Rectal smooth muscle tissue (tissue), 1 donor: Measurements from ENCODE around the gene ALDH3B1.

Source experiments
- H3K27ac ChIP-seq: one replicate; pipeline ENCODE4 v1.7.0; 2013; ENCODE audit warnings: low read depth, low read length, inconsistent platforms
- H3K27me3 ChIP-seq: one replicate; pipeline ENCODE4 v1.7.0; 2013; ENCODE audit warnings: low read length; ENCODE audit not compliant: control insufficient read depth, insufficient read depth
- H3K36me3 ChIP-seq: one replicate; pipeline ENCODE4 v1.7.0; 2013; ENCODE audit warnings: low read length; ENCODE audit not compliant: control insufficient read depth, insufficient read depth
- H3K4me1 ChIP-seq: one replicate; pipeline ENCODE4 v1.7.0; 2013; ENCODE audit warnings: low read length; ENCODE audit not compliant: control insufficient read depth, insufficient read depth
- H3K4me3 ChIP-seq: one replicate; pipeline ENCODE4 v1.7.0; 2013; ENCODE audit warnings: low read length
- H3K9ac ChIP-seq: one replicate; pipeline ENCODE4 v1.7.0; 2013; ENCODE audit warnings: low read length

ALDH3B1 gene

GRCh38 chr11:68012843-68013610 lies 2.9 kb downstream of the ALDH3B1 start:
- no peaks in the 10 kb centered on the region for H3K27me3 ChIP-seq
- H3K4me1 ChIP-seq: peaks cover 12% of the 10 kb centered on the region
- no peak overlapping the region for H3K4me3 ChIP-seq
- H3K9ac ChIP-seq: no peak overlapping the region
- no peaks in the 10 kb centered on the region for H3K36me3 ChIP-seq
- H3K27ac ChIP-seq: peak overlapping the region; percentile 51

- H3K36me3 ChIP-seq: no peaks in the 10 kb centered on the region
- H3K9ac ChIP-seq: no peak overlapping the region
- peak overlapping the region; percentile 51 for H3K27ac ChIP-seq
- H3K4me3 ChIP-seq: no peak overlapping the region
- peaks cover 12% of the 10 kb centered on the region for H3K4me1 ChIP-seq
- no peaks in the 10 kb centered on the region for H3K27me3 ChIP-seq
Measured at GRCh38 chr11:68013611-68014156, 3.6 kb downstream of the ALDH3B1 start.

GRCh38 chr11:68014157-68014946 lies 4.2 kb downstream of the ALDH3B1 start:
- Histone ChIP-seq H3K9ac (no peak overlapping the region), H3K27me3 (no peaks in the 10 kb centered on the region), H3K4me3 (no peak overlapping the region), H3K27ac (peak overlapping the region; percentile 51), H3K36me3 (no peaks in the 10 kb centered on the region), H3K4me1 (peaks cover 12% of the 10 kb centered on the region)

GRCh38 chr11:68014947-68015447 lies 4.9 kb downstream of the ALDH3B1 start:
- no peak overlapping the region for H3K9ac ChIP-seq
- H3K27me3 ChIP-seq: no peaks in the 10 kb centered on the region
- H3K36me3 ChIP-seq: no peaks in the 10 kb centered on the region
- H3K4me3 ChIP-seq: no peak overlapping the region
- peaks cover 8% of the 10 kb centered on the region for H3K4me1 ChIP-seq
- H3K27ac ChIP-seq: no peak overlapping the region

GRCh38 chr11:68015467-68015866 lies 5.3 kb downstream of the ALDH3B1 start:
- Histone ChIP-seq H3K27ac (no peak overlapping the region), H3K36me3 (no peaks in the 10 kb centered on the region), H3K27me3 (no peaks in the 10 kb centered on the region), H3K4me1 (peaks cover 4% of the 10 kb centered on the region), H3K9ac (no peak overlapping the region), H3K4me3 (no peak overlapping the region)

- H3K27me3 ChIP-seq: no peaks in the 10 kb centered on the region
- no peak overlapping the region for H3K9ac ChIP-seq
- H3K27ac ChIP-seq: no peak overlapping the region
- no peaks in the 10 kb centered on the region for H3K36me3 ChIP-seq
- H3K4me1 ChIP-seq: no peaks in the 10 kb centered on the region
- H3K4me3 ChIP-seq: no peak overlapping the region
Measured at GRCh38 chr11:68016161-68016903, 6.2 kb downstream of the ALDH3B1 start.

GRCh38 chr11:68016904-68017817 lies 7.0 kb downstream of the ALDH3B1 start:
- Histone ChIP-seq H3K36me3 (no peaks in the 10 kb centered on the region), H3K4me3 (no peak overlapping the region), H3K27me3 (no peaks in the 10 kb centered on the region), H3K9ac (no peak overlapping the region), H3K4me1 (no peaks in the 10 kb centered on the region), H3K27ac (no peak overlapping the region)

GRCh38 chr11:68017980-68018729 lies 8.0 kb downstream of the ALDH3B1 start:
- Histone ChIP-seq H3K27me3 (no peaks in the 10 kb centered on the region), H3K4me1 (no peaks in the 10 kb centered on the region), H3K27ac (no peak overlapping the region), H3K9ac (no peak overlapping the region), H3K36me3 (no peaks in the 10 kb centered on the region), H3K4me3 (no peak overlapping the region)

GRCh38 chr11:68018730-68019190 lies 8.6 kb downstream of the ALDH3B1 start:
- Histone ChIP-seq H3K4me1 (no peaks in the 10 kb centered on the region), H3K4me3 (no peak overlapping the region), H3K36me3 (no peaks in the 10 kb centered on the region), H3K9ac (no peak overlapping the region), H3K27me3 (no peaks in the 10 kb centered on the region), H3K27ac (no peak overlapping the region)

GRCh38 chr11:68019486-68019885 lies 9.4 kb downstream of the ALDH3B1 start:
- Histone ChIP-seq H3K27ac (no peak overlapping the region), H3K4me1 (no peaks in the 10 kb centered on the region), H3K36me3 (peaks cover 2% of the 10 kb centered on the region), H3K4me3 (no peak overlapping the region), H3K27me3 (no peaks in the 10 kb centered on the region), H3K9ac (no peak overlapping the region)

- Histone ChIP-seq H3K4me3 (no peak overlapping the region), H3K9ac (no peak overlapping the region), H3K27ac (no peak overlapping the region), H3K36me3 (peaks cover 2% of the 10 kb centered on the region), H3K4me1 (no peaks in the 10 kb centered on the region), H3K27me3 (no peaks in the 10 kb centered on the region)
Measured at GRCh38 chr11:68020575-68020974, 10.4 kb downstream of the ALDH3B1 start.
